Ecto neural progenitor cell (in vitro differentiated cells): Measurements from ENCODE around the gene SLC2A1.

ENCODE experiments used
- DNase-seq: peaks from one replicate; pipeline ENCODE4 v3.0.0-alpha.2; 2018; ENCODE audit warnings: low spot score

The SLC2A1 gene

DNA sequence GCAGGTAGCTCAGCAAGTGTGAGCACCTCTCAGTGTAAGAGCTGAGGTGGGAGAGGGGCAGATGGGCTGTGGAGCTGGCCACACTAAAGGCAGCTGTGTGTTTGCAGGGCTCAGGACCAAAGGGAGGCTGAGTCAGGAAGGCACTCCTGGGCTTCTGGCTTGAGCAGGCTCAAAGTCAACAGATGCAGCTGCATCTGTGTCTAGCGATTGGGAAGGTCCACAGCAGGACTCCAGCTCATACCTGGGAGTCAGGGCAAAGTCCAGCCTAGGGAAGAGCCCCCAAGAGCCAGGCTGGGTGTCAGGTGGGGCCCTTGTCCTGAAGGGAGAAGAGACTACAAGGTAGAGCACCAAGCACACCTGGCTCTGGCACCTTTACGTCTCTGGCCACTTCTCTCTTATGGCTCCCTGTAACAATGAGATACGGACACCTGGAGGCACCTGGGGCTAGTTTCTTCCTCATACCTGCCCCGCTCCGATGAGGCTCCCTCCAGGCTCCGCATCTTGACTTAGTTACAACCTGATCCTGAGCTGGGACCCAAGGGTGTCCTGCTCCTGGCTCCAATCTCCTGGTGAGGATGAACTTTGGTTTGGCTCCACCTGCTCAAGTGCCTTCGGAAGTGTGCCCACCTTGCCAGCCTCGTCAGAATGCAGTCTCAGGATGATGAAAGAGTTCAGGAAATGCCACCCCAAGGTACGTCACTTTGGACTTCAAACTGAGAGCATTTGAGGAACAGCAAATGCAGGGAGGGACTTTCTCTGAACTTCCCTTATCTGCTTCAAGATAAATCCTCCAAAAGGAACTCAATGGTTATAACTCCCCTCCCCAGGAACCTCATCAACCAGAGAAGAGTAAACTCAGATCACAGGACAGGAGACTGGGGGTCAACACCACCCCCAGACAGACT is 21.5 kb upstream of the SLC2A1 start:
- DNase-seq, result no peak

DNA sequence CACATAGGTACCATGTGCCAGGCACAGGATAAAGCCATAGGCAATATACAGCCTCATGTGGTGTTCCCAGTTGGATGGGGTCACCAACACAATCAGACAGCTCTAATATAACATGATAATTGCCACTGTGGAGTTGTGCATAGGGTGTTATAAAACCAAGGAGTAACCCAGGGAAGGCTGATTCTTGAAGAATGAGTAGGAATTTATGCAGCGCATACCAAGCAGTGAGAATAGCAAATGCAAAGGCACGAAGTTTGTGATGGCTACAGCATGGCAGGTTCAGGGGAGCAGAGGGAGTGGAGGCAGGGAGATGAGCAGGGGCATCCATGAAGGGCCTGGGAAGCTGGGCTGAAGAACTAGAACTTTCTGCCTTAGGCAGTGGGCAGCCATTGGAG is 20.4 kb upstream of the SLC2A1 start:
- DNase-seq, result no peak

DNA sequence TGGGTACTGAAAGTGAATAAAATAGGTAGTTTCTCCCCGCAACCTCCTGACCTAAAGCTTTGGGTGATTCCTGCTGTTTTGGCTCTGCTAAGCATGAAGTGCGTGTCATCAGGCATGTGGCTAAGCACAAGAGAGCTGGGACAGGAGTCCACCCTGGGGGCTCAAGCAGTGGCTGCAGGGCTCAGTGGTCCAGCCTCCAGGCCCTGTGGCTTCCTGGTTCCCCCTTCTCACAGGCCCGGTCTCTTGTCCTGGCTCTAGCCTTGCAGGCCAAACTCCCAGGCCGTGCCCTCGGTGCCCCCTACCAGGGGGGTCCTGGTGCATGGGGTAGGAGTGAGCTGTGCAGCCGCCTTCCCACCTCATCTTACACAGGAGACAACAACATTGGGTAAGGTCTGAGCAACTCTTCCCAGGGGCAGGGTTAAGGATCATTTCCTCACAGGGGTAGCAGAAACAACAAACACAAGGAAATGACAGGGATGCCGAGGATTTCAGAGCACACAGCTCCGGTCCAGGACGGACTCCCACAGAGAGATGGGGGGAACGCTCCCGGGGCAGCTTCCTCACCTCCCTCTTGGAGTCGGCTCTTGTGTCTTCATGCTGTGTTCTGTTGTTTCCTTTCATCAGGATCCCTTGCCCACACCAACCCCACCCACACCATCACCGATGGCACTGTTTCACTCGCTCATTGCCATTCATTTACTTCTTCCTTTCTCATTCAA is 19.8 kb upstream of the SLC2A1 start:
- DNase-seq, result no peak

DNA sequence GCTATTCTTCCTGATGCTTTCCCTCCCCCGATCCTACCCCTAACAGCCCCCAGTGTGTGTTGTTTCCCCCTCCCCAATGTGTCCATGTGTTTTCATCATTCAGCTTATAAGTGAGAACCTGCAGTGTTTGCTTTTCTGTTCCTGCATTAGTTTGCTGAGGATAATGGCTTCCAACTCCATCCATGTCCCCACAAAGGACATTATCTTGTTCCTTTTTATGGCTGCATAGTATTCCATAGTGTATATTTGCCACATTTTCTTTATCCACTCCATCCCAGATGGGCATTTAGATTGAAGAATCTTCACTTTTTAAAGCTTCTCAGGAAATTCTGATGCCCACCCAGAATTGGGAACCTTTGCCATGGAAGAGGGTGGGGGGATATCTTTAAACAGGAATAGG is 19.0 kb upstream of the SLC2A1 start:
- no peak for DNase-seq

DNA sequence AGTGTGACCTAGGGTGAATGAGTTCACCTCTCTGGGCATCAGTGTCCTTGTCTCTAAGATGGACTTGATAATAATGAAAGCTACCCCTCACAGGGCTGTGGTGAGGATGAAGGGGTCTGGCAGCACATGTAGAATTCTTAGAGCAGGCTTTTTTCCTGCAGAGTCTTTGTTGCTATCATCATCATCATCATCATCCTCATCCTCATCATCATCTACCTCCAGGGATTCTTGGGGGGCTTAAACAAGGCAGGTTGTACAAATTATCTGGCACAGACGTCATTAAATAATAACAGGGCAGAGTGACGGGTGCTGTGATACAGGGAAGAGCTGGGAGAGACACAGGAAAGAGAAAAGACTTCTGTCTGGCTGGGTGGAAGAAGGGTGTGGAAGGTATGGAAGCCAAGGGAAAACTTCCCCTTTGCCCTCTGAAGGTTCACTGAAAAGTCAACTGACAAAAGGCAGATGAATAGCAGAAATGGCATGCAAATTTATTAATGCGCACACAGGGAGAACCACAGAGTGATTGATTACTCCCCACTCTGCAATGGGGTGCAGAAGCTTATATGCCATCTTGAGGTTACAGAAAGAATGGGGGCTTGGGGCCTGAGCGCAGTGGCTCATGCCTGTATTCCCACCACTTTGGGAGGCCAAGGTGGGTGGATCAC is 17.0 kb upstream of the SLC2A1 start:
- DNase-seq, result no peak

DNA sequence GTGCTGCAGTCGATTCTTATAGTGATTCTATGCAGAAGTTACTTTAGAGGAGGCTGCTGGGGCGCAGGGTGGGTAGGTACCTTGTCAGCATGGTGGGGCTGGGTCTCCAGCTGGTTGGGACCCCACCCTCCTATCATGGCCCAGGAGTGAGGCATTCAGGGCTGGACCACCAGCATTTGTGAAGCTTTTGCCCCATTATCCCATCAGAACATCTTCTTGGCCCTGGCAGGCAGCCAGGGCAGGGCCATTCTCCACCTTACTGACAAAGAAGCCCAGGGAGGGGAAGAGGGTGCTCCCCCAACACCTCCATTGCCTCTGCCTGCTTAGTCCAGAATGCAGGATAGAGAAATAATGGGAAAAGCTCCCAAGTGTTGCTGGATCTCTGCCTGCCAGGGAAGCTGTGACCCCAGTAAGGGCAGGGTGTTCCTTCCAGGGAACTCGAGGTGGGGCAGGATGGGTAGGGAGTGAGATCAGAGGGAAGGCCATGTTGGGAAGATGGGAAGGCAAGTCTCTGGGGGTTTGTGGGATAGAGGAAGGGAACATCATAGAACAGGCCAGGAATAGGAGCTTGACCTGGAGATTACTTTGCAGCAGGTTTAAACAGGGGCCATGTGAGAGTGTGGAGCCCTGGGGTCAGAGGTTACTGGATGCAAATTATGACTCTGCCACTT is 16.2 kb upstream of the SLC2A1 start:
- no peak for DNase-seq

DNA sequence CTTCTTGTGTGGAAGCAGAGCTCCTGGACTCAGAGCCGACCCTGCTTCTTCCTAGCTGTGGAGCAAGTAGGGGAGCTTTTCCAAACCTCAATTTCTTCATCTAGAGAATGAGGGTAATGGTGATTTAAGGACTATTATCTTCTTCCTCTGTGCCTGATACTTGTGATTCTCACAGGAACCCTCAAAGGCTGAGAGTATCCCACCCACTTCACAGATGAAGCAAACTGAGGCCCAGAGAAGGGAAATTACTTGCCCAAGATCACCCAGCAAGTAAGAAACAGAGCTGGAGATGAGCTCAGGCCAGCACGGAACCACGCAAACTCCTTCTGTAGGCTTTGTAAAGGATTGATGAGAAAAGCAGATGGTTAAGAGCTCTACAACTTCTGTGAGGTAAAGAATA is 15.1 kb upstream of the SLC2A1 start:
- DNase-seq, result no peak

DNA sequence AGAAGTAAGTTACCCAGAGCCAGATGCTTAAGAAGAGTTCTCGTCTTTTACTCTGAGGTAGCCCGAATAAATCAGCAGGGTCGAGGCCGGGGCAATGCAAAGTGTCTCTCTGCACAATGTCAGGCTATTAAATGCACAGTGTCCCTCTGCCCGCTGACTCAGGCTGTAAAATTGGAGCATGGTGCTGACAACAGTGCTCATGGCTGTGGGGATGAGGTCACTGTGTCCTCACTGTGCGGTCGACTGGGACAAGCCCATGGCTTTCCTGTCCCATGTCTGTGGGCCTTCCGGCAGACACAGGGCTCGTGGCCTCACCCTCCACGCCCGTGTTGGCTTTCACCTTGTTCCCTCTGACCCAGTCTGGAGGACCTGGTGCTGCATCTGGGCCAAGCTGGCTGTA is 14.6 kb upstream of the SLC2A1 start:
- DNase-seq, result no peak

DNA sequence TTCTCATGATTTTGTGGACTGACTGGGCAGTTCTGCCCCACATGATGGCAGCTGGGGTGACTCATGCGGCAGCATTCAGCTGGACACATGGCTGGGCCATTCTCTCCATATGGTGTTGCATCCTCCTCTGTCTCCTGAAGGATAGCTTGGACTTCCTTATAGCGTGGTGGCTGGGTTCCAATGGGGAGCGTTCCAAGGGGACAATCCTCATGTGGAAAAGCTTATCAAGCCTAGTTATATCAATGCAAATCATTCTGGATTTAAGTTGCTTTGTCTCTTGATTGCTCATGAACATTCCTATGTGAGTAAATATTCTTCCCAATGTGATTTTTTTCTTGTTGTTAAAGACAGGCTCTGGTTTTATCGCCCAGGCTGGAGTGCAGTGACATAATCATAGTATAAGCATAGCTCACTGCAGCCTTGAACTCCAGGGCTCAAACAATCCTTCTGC is 13.2 kb upstream of the SLC2A1 start:
- no peak for DNase-seq

DNA sequence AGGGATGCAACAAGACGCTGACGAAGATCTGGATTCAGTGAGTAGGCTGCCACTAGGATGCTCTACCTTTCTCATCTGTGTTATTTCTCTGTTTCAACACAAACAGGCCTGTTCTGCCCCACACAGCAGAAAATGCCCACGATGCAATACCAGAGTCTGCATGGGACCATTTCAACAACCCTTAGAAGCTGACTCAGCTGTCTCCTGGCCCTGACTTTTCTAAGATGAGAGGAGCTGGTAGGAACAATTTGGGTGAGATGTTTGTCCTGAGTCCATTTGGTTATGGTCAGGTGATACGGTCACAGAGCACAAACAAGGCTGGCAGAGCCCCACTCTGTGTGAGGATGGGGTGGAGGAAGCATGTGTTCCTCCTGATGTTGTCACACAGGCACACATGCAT is 11.5 kb upstream of the SLC2A1 start:
- DNase-seq, result no peak

DNA sequence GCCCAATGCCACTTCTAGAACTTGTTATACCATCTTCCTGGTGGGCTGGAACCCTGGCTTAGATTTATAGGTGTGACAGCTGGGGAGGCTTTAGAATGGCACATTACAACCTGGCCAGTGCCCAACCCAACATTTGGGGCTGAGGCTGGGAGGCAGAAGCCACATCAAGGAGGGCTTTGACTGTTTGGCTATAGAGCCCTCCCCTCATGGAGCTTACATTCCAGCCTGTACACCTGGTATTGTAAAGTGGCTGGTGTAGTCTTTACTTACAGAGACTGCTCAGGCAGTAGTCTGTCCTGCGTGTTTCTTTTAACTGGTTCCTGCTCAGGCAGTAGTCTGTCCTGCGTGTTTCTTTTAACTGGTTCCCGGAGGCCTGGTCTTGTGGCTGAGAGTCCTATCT is 10.0 kb upstream of the SLC2A1 start:
- no peak for DNase-seq

DNA sequence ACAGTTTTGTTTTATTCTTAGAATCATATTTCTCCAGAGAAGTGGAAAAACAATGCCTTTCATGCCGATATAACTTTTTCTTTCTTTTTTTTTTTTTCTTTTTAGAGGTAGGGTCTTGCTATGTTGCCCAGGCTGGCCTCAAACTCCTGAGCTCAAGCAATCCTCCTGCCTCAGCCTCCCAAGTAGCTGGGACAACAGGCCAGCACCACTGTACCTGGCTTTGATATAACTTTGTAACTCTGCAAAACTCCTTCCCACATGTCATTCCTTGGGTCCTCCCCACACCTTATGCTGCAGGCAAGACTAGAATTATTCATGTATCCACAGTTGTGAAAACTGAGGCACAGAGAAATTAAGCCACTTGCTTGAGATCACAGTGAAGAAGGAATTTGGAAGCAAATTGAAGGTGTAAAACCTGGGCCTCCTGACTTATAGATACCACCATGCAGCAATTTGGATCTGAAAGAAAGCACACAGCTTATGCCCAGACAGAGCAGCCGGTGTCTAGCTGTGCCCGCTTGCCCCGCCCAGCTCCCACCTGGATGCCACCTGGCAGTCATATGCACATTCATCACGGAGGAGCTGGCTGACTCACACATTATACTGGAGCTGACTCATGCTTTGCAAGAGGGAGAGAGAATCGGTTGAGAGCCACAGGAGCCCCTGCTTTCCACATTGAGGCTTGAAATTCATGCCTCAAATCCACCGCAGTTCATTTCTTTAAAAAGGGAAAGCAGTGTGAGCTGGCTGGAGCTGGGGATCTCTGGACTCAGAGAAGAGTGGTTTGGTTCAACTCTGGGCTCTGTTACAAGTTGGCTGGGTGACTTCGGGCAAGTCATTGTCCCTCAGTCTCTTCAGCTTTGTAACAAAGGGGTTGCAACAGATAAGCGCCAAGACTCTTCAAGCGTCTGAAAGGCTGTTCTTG is 8.3 kb upstream of the SLC2A1 start:
- DNase-seq, result no peak

DNA sequence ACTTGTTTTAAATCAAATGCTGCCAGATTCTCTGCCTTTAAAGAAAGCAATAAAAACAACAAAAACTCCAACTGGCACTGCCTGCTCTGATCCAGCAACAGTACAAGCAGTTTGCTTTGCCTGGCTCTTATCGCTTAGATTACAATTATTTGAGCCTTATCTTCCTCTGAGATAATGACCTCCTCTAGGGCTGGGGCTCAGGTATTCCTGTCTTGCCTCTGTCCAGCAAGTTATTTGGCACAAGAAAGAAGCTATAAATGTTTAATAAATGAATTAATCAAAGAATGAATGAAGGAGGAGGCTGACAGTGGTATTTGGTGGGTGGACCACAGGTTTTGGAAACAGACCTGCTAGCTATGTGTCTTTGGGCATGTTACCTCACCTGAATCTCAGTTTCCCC is 6.7 kb upstream of the SLC2A1 start:
- no peak for DNase-seq

DNA sequence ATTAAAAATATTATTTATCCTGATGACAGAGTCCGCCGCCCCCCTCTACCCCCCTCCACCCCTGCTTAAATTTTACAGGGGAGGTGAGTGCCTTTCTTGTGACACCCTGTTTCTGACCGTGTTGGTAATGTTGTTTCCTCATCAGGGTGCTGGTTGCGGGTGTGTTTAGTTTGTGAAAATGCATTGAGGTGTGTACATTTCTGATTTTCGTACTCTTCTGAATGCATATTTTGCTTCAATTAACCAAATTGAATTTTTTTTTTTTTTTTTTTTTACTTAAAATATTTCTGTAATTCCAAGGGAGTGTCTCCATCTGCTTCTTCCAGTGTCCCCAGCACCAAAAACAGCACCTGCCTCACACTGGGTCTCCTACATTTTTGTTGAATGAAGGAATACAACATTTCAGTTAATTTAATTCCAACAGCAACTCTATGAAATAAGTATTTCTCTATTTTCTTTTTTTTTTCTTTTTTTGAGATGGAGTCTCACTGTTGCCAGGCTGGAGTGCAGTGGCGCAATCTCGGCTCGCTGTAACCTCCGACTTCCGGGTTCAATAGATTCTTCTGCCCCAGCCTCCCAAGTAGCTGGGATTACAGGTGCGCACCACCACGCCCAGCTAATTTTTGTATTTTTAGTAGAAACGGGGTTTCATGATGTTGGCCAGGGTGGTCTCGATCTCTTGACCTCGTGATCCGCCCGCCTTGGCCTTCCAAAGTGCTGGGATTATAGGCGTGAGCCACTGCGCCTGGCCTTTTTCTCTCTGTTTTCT is 5.6 kb upstream of the SLC2A1 start:
- DNase-seq, result no peak

DNA sequence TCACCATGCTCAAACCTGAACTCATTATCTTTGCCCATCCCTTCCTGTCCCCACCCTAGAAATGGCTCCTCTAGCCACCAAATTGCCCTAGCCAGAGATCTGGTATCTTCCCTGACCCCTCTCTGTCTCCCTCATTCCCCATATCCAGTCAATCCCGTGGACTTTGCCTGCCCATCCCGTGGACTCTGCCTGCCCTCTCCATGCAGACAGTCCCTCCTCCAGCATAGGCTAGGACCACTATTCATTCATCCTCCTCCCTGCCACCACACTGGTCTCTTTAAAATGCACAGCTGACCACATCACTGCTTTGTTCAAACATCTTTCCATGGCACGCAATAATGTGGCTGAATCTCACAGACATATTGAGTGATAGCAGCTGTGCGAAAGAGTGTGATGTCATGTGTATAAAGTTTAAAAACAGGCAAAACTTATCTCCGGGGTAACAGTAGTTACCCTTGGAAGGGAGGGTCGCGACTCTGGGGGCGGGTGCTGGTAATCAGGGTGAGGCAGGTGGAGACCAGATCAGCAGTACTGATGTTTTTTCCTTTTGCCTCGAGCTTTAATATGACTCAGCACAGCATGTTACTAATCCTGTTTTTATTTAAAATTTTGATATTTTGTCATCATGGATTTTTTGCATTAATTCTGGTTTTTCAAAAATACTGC is 4.8 kb upstream of the SLC2A1 start:
- no peak for DNase-seq

DNA sequence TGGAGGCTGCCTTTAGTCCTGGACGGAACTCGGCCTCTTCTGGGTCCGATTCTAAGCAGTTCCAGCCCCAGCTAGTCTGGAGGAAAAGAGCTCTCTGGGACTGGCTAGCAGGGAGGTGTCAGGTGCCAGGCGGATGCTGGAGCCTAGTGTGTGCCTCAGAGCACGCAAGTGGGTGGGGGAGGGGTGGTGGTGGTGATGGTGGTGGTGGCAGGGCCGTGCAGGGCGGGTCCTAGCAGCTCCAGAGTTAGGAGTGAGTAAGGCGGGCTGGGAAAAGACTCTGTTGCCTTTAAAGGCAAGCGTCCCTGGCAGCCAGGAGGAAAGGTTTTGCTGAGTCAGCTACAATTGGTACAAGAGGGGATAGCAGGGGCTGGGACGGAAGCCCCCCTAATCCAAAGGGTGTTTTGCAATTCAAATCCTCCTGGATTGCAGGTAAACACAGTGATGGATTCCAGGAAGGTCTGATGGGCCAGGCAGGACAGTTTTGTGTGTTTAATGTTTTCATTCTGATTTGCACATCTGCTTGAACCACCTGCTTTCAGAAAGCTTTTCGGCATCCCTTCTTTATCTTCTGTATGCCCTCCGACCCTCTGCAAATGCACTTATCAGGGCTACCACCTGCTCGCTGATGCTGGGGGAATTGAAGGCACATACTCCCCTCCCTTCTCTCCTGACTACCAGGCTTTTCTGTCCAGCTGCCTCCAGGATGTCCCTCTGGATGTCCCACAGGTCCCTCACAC is 4.1 kb upstream of the SLC2A1 start:
- DNase-seq, result peak; percentile 75

DNA sequence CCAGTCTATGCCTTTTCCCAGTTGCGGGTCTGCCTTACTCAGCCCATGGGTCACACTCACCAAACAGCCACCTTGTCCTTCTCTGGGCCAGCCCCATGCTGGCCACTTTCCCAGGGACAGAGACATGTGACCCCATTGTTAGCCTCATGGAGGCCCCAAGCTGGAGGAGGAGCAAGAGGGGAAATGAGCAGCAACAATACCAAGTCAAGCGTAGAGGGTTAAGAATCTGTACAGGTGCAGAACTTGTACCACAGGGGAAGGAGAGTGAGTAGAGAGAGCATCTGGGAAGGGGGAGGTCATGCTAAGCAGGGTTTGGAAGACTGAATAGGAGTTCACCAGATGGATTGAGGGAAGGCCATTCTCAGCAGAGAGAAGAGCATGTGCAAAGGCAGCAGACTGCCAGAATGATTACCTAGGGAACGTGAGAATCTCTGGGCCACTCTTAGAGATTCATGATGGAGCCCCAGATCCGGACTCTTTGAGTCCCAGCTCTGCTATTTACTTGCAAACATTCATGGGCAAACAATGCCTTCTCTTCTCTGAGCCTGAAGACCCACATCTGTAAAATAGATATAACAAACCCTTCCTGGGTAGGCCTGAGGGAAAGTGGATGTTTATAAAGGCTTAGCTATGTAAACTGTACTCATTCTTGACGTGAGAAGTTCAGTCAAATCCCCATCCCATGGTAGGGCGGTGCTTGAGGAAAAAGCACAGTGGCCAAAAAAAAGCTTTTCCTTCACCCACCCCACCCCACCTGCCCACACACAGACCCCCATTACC is 2.8 kb upstream of the SLC2A1 start:
- DNase-seq, result peak; percentile 60

DNA sequence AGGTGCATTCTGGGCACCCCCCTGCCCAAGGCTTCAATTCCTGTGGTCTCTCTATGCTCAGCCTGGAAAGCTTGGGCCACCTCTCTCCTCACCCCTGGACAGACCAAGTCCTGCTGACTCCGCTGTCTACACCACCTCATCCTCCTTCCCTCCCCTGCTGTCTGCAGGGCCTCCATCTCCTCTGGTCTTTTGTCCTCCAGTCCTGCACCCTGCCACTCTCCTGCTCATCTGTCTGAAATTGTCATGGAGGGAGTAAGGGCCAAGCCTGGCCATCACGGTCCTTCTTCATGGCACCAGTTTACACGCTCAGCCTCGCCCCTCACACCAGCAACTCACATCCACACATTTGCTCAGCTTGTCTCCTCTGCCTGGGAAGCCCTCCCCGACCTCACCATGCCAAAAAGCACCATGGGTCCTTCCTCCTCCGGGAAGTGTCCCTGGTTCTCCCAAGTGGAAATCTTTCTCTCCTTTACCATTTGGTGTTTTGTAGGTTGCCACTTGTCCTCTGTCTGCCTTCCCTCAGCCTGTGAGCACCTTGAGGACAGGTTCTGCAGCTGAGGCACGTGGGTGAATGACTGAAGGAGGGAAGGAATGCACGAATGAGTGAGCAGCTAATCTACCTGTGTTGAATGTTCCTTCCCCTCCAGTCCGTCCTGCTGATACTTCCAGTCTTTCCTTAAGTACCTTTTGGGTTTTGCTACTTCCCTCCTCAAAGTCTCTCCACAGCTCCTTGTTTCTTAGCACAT is 2.1 kb upstream of the SLC2A1 start:
- DNase-seq, result no peak
